GM10266 (cell line): ENCODE measurements around the gene CSNK1G2.

ENCODE experiments used
- DNase-seq: peaks from one replicate; pipeline ENCODE4 v3.0.0; 2012; ENCODE audit errors: extremely low spot score
- TF ChIP-seq, protein P1 (sequence below): IDR thresholded peaks from 2 replicates; pipeline ENCODE4 v1.5.1; 2012; ENCODE audit warnings: mild to moderate bottlenecking, low read depth; ENCODE audit not compliant: control insufficient read depth, insufficient read depth; ENCODE audit errors: missing control alignments

Gene CSNK1G2

DNA sequence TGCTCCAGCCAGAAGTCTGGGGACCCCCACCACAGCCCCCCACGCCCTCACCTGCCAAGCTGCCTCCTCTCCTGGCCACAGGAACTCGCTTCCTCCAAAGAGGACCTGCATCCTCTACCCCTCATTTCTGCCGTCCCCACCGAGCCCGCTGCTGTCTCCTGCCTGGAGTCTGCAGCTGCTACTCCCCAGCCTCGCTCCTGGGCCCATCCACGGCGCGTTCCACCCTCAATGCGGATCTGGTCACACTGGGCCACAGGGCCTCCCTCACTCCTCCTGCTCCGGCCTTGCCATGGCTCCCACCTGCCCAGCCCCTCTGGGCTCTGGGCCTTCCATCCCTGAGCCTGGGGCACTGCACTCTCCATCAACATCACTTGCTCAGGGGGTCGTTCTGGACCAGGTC is 70.2 kb downstream of the CSNK1G2 start:
- TF ChIP-seq, protein P1, sequence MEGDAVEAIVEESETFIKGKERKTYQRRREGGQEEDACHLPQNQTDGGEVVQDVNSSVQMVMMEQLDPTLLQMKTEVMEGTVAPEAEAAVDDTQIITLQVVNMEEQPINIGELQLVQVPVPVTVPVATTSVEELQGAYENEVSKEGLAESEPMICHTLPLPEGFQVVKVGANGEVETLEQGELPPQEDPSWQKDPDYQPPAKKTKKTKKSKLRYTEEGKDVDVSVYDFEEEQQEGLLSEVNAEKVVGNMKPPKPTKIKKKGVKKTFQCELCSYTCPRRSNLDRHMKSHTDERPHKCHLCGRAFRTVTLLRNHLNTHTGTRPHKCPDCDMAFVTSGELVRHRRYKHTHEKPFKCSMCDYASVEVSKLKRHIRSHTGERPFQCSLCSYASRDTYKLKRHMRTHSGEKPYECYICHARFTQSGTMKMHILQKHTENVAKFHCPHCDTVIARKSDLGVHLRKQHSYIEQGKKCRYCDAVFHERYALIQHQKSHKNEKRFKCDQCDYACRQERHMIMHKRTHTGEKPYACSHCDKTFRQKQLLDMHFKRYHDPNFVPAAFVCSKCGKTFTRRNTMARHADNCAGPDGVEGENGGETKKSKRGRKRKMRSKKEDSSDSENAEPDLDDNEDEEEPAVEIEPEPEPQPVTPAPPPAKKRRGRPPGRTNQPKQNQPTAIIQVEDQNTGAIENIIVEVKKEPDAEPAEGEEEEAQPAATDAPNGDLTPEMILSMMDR = no peak
- no peak for DNase-seq

DNA sequence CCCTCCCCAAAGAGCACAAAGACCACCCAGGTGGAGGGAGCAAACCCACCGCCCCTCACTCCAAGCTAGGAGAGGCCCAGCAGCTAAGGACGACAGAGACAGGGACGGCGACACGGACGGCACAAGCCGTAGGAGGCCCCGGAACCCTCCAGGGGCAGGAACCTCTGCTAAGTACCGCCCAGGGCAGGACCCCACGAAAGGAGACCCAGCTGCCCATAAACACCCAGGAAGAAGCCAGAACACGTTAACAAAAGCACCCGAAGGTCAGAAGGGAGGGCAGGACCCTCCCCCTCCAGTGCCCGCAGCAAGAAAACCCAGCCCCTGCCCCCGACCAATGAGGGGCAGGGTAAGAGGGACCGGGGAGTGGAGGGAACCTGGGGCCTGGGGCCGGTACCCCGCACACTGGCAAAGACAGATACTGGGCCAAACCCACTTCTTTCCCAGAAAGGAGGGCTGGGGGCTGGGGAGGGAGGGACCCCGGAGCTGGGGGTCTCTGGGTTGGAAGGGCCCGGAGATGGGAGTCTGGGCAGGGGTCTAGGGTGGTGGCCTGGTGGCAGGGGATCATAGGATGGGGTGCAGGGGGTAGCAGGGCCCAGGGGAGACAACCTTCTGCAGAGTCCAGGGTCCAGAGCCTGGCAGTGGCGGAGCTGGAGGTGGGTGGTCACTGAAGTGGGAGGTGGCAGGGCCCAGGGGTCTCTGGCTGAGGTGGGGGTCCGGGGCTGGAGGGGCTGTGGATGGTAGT is 72.1 kb downstream of the CSNK1G2 start:
- DNase-seq = no peak
- TF ChIP-seq, protein P1 = no peak

DNA sequence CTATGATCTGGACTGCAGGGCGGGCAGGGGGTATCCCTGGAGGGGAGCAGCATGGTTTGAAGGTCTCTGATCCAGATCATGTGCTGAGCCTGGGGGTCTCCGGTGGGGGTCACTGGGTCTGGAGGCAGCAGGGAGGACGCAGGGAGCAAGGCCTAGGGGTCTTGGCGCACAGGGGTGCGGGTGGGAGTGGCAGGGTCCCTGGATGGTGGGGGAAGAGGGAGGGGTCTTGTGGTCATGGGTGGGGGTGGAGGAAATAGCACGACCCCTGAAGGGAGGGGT is 72.7 kb downstream of the CSNK1G2 start:
- no peak for DNase-seq
- TF ChIP-seq, protein P1 = no peak

DNA sequence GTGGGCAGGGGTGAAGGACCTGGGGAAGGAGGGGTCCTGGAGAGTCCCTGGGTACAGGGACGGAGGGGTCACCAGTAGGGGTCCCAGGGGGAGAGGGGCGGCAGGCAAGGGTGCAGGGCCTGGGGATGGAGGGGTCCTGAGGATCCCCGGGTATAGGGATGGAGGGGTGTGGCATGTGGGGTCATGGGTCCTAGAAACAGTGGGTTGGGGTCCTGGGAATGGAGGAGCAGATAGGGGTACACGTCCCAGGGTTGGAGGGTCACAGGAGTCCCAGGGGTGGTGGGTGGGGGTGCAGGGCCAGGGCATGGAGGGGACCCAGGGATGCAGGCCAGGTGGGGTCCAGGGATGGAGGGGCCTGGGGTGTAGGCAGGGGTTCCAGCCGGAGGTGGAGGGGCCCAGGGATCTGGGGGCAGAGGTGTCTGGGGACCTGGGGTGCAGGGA is 73.2 kb downstream of the CSNK1G2 start:
- TF ChIP-seq, protein P1 = no peak
- DNase-seq = no peak

GRCh38 chr19:2014731-2015607 is 74.0 kb downstream of the CSNK1G2 start:
- TF ChIP-seq, protein P1 = no peak
- DNase-seq = no peak

GRCh38 chr19:2015608-2015950 is 74.6 kb downstream of the CSNK1G2 start, which contains the start of gene BTBD2:
TSS of gene BTBD2 (minus strand) at chr19:2015714. CDS start at chr19:2015703, 11 bp downstream.
- peak; percentile 89 for DNase-seq
- TF ChIP-seq, protein P1 = no peak
